Hypothalamus (tissue), 51 donors: Measurements from ENCODE around the gene TBC1D3D.
"Not testable (repeated sequence)": the region's sequence is repeated elsewhere in the genome, so short reads cannot be mapped to it uniquely, and the experiment has no call there.

Experiments used
- DNase-seq, 51 donors: peaks; one replicate each; lab custom pipeline; 2025; lab: John Stamatoyannopoulos, UW

The TBC1D3D gene

GRCh38 chr17:38003676-38004075 is at the start of gene TBC1D3D:
TBC1D3D (plus strand) TSS chr17:38003976; CDS start chr17:38005561, 1,585 bp downstream.
- not testable (repeated sequence) for DNase-seq

GRCh38 chr17:37988960-37989359 is 14.8 kb upstream of the TBC1D3D start, which contains the start of gene TBC1D3L:
TBC1D3L (minus strand) TSS chr17:37989060; CDS start chr17:37987520, 1,540 bp downstream.
- not testable (repeated sequence) for DNase-seq
